PC-9 (cell line): ENCODE results near the gene PDS5B. TPM values are rescaled to one million over a fixed set of nuclear protein-coding genes. Genes with fewer than 3 reads are reported as not detected.

Experiments
- BruUV-seq: library from RNA; stranded (reverse); fragments of 400-500 nt; replicated peaks from 2 replicates; lab custom pipeline; 2021; lab: Mats Ljungman, UMichigan
- CTCF ChIA-PET: fragments of 300-600 bp; sonication (Branson Sonifier 250); formaldehyde crosslinking; loops from one replicate; lab custom pipeline; 2022; ENCODE audit warnings: antibody characterized with exemption; lab: Charles Lee
- POLR2A ChIA-PET: fragments of 300-600 bp; sonication (Branson Sonifier 250); formaldehyde crosslinking; loops from one replicate; lab custom pipeline; 2022; ENCODE audit warnings: antibody characterized with exemption; ENCODE audit not compliant: unreplicated experiment; lab: Charles Lee
- DNase-seq, 2 experiments: peaks; one replicate each; pipeline versions ENCODE4 v3.0.0 to v3.0.0-alpha.2; 2015 to 2022; ENCODE audit warnings: mixed read lengths in 1 of 2
- H2AFZ ChIP-seq: fragments of 200-600 bp; sonication (generic); 2 replicates; pipeline ENCODE4 v1.8.1; 2017; ENCODE audit warnings: antibody characterized with exemption
- H3F3A ChIP-seq: fragments of 200-600 bp; sonication (generic); 2 replicates; pipeline ENCODE4 v1.8.1; 2017; ENCODE audit warnings: antibody characterized with exemption, mild to moderate bottlenecking, low read depth; ENCODE audit not compliant: insufficient read depth
- H3K27ac ChIP-seq: fragments of 200-600 bp; sonication (generic); 2 replicates; pipeline ENCODE4 v1.6.1; 2016; ENCODE audit warnings: mixed run types
- H3K27me3 ChIP-seq: fragments of 200-600 bp; sonication (generic); 2 replicates; pipeline ENCODE4 v1.6.1; 2016; ENCODE audit warnings: low read depth, mixed run types; ENCODE audit not compliant: insufficient read depth
- H3K36me3 ChIP-seq: fragments of 200-600 bp; sonication (generic); 2 replicates; pipeline ENCODE4 v1.6.1; 2016; ENCODE audit warnings: low read depth, mixed run types
- H3K4me1 ChIP-seq: fragments of 200-600 bp; sonication (generic); replicated peaks from 2 replicates; pipeline ENCODE4 v1.6.1; 2016; ENCODE audit warnings: mixed run types; ENCODE audit not compliant: insufficient read depth
- H3K4me2 ChIP-seq: fragments of 200-600 bp; sonication (generic); 2 replicates; pipeline ENCODE4 v1.6.1; 2017; ENCODE audit warnings: mixed run types
- H3K4me3 ChIP-seq: fragments of 200-600 bp; sonication (generic); 2 replicates; pipeline ENCODE4 v1.6.1; 2016; ENCODE audit warnings: mixed run types
- H3K79me2 ChIP-seq: fragments of 200-600 bp; sonication (generic); 2 replicates; pipeline ENCODE4 v1.6.1; 2017; ENCODE audit warnings: low read depth, mixed run types
- H3K9me2 ChIP-seq: fragments of 200-600 bp; sonication (generic); 2 replicates; pipeline ENCODE4 v1.8.1; 2017; ENCODE audit warnings: mild to moderate bottlenecking; ENCODE audit not compliant: insufficient read depth
- H3K9me3 ChIP-seq: fragments of 200-600 bp; sonication (generic); 2 replicates; pipeline ENCODE4 v1.8.1; 2016; ENCODE audit warnings: low read depth; ENCODE audit not compliant: insufficient read depth
- H4K20me1 ChIP-seq: fragments of 200-600 bp; sonication (generic); 2 replicates; pipeline ENCODE4 v1.8.1; 2017; ENCODE audit not compliant: insufficient read depth
- EZH2 ChIP-seq: fragments of 200-600 bp; sonication (generic); IDR thresholded peaks from 2 replicates; pipeline ENCODE4 v1.8.0; 2017; ENCODE audit warnings: antibody characterized with exemption, low read depth
- intact Hi-C: fragments of 100-400 bp; cut with micrococcal nuclease; formaldehyde crosslinking; loops from one replicate; pipeline ENCODE4 v1.10.0; 2022; ENCODE audit not compliant: unreplicated experiment
- total RNA-seq: library from RNA; stranded (reverse); gene quantifications from 2 replicates; pipeline ENCODE4 v1.2.3, GENCODE V29; 2021
- TF ChIP-seq, protein P1 (sequence below): fragments of 200-600 bp; sonication (generic); conservative IDR thresholded peaks from 2 replicates; pipeline ENCODE4 v1.6.1; 2017; ENCODE audit warnings: mixed run types, antibody characterized with exemption, mild to moderate bottlenecking, moderate library complexity

PDS5B gene
- total RNA-seq, 1 experiment from 2014 or later: 37.6 TPM

DNA sequence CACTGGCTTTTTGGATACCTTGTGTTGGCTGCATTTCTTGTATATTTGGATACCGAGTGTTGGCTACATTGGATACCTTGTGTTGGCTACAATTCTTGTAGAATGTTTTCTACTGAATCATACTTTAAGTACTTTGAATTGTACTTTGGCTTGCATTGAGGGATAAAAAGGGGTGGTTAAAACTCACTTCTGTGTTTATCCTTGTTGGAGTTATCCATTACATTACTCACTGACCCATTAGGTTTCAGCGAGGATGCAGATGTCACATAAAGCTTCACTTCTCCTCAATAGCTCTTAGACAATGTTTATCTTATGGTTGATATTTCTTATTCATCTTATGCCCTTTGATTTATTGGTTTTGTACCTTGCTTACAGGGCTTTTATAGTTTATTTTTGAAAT, 43.1 kb downstream of the PDS5B start:
- H3K27me3 ChIP-seq: no peaks in the 10 kb centered on the region
- H3K4me2 ChIP-seq: no peak overlapping the region
- H3K36me3 ChIP-seq: no peaks in the 10 kb centered on the region
- no peak overlapping the region for H2AFZ ChIP-seq
- ChIA-PET CTCF (no interaction called here), POLR2A (no interaction called here)
- no TSS peak for BruUV-seq
- H3F3A ChIP-seq: peaks cover 11% of the 10 kb centered on the region; the same call in 1 of the 2 replicates
- H4K20me1 ChIP-seq: peaks cover 32% of the 10 kb centered on the region
- no peak overlapping the region for H3K27ac ChIP-seq
- intact Hi-C loops: no loop called here
- peaks cover 97% of the 10 kb centered on the region for H3K79me2 ChIP-seq
- H3K4me1 ChIP-seq: no peaks in the 10 kb centered on the region
- TF ChIP-seq, protein P1, sequence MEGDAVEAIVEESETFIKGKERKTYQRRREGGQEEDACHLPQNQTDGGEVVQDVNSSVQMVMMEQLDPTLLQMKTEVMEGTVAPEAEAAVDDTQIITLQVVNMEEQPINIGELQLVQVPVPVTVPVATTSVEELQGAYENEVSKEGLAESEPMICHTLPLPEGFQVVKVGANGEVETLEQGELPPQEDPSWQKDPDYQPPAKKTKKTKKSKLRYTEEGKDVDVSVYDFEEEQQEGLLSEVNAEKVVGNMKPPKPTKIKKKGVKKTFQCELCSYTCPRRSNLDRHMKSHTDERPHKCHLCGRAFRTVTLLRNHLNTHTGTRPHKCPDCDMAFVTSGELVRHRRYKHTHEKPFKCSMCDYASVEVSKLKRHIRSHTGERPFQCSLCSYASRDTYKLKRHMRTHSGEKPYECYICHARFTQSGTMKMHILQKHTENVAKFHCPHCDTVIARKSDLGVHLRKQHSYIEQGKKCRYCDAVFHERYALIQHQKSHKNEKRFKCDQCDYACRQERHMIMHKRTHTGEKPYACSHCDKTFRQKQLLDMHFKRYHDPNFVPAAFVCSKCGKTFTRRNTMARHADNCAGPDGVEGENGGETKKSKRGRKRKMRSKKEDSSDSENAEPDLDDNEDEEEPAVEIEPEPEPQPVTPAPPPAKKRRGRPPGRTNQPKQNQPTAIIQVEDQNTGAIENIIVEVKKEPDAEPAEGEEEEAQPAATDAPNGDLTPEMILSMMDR: no peak
- no peak for TF ChIP-seq EZH2
- H3K9me2 ChIP-seq: no peaks in the 10 kb centered on the region
- DNase-seq: no peak
- no peak overlapping the region for H3K4me3 ChIP-seq
- H3K9me3 ChIP-seq: no peaks in the 10 kb centered on the region

- Histone ChIP-seq H4K20me1 (peaks cover 29% of the 10 kb centered on the region), H3K4me3 (no peak overlapping the region), H3F3A (peaks cover 11% of the 10 kb centered on the region; the same call in 1 of the 2 replicates), H3K27me3 (no peaks in the 10 kb centered on the region), H3K4me1 (no peaks in the 10 kb centered on the region), H3K4me2 (no peak overlapping the region), H3K27ac (no peak overlapping the region), H3K9me3 (no peaks in the 10 kb centered on the region), H2AFZ (no peak overlapping the region), H3K79me2 (peaks cover 97% of the 10 kb centered on the region), H3K9me2 (no peaks in the 10 kb centered on the region), H3K36me3 (no peaks in the 10 kb centered on the region)
- ChIA-PET CTCF (no interaction called here), POLR2A (no interaction called here)
- intact Hi-C loops: no loop called here
- BruUV-seq: no TSS peak
- TF ChIP-seq EZH2: no peak
- TF ChIP-seq, protein P1: no peak
- no peak for DNase-seq
Observed at GRCh38 chr13:32629866-32630265, 43.6 kb downstream of the PDS5B start.

DNA sequence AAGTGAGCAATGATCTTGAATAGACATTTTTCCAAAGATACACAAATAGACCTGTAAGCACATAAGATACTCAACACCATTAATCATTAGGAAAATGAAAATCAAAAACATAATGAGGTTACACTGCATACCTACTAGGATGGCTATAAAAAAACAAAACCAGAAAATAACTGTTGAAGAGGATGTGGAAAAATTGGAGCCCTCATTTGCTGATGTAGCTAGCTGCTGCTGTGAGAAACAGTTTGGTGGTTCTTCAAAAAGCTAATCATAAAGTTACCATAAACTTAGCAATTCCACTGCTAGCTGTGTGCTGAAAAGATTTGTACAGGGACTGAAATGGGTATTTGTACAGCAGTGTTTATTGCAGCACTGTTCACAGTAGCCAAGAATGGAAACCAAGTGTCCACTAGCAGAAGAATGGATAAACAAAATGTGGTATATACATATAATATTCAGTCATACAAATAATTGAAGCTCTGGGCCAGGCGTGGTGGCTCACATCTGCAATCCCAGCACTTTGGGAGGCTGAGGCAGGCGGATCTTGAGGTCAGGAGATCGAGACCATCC, 46.2 kb downstream of the PDS5B start:
- no peak for TF ChIP-seq EZH2
- TF ChIP-seq, protein P1: no peak
- H4K20me1 ChIP-seq: peaks cover 16% of the 10 kb centered on the region
- H3K4me3 ChIP-seq: no peak overlapping the region
- H3K36me3 ChIP-seq: no peaks in the 10 kb centered on the region
- H3K4me1 ChIP-seq: no peaks in the 10 kb centered on the region
- ChIA-PET POLR2A (no interaction called here), CTCF (no interaction called here)
- intact Hi-C loops: loop anchor here (2.0 kb wide), 1 partner anchor 38 kb away; no protein-coding TSS in a partner anchor
- H3K79me2 ChIP-seq: peaks cover 96% of the 10 kb centered on the region
- H3K27me3 ChIP-seq: no peaks in the 10 kb centered on the region
- no peaks in the 10 kb centered on the region for H3K9me3 ChIP-seq
- BruUV-seq: no TSS peak
- no peak for DNase-seq
- H3K27ac ChIP-seq: no peak overlapping the region
- H2AFZ ChIP-seq: no peak overlapping the region
- H3K9me2 ChIP-seq: no peaks in the 10 kb centered on the region
- peaks cover 11% of the 10 kb centered on the region; the same call in 1 of the 2 replicates for H3F3A ChIP-seq
- no peak overlapping the region for H3K4me2 ChIP-seq
